IPS-18a (cell line): Measurements from ENCODE around the gene SYCE1L.
"Not testable (repeated sequence)": the region's sequence is repeated elsewhere in the genome, so short reads cannot be mapped to it uniquely, and the experiment has no call there.

Source experiments
- H3K27ac ChIP-seq: one replicate; pipeline ENCODE4 v1.5.1; 2013; ENCODE audit warnings: low read length
- H3K27me3 ChIP-seq: one replicate; pipeline ENCODE4 v1.6.1; 2013; ENCODE audit warnings: mild to moderate bottlenecking, low read length; ENCODE audit not compliant: control insufficient read depth, insufficient read depth
- H3K36me3 ChIP-seq: one replicate; pipeline ENCODE4 v1.6.1; 2013; ENCODE audit warnings: low read depth, low read length; ENCODE audit not compliant: control insufficient read depth
- H3K4me1 ChIP-seq: one replicate; pipeline ENCODE4 v1.6.1; 2013; ENCODE audit warnings: low read depth, low read length; ENCODE audit not compliant: control insufficient read depth
- H3K4me3 ChIP-seq: one replicate; pipeline ENCODE4 v1.5.1; 2013; ENCODE audit warnings: low read length
- H3K9ac ChIP-seq: one replicate; pipeline ENCODE4 v1.6.1; 2013; ENCODE audit warnings: mild to moderate bottlenecking, low read length, moderate library complexity
- H3K9me3 ChIP-seq: one replicate; pipeline ENCODE4 v1.6.1; 2013; ENCODE audit warnings: low read depth, low read length; ENCODE audit not compliant: control insufficient read depth

Gene SYCE1L

GRCh38 chr16:77231047-77231446 lies 31.8 kb downstream of the SYCE1L start:
- Histone ChIP-seq H3K4me1 (peaks cover 6% of the 10 kb centered on the region), H3K27ac (no peak overlapping the region), H3K36me3 (no peaks in the 10 kb centered on the region), H3K27me3 (no peaks in the 10 kb centered on the region), H3K9me3 (no peaks in the 10 kb centered on the region), H3K4me3 (no peak overlapping the region), H3K9ac (no peak overlapping the region)

- no peak overlapping the region for H3K4me3 ChIP-seq
- H3K27me3 ChIP-seq = peaks cover 6% of the 10 kb centered on the region
- H3K27ac ChIP-seq = no peak overlapping the region
These were observed 34.8 kb downstream of the SYCE1L start for GRCh38 chr16:77233799-77234519.

DNA sequence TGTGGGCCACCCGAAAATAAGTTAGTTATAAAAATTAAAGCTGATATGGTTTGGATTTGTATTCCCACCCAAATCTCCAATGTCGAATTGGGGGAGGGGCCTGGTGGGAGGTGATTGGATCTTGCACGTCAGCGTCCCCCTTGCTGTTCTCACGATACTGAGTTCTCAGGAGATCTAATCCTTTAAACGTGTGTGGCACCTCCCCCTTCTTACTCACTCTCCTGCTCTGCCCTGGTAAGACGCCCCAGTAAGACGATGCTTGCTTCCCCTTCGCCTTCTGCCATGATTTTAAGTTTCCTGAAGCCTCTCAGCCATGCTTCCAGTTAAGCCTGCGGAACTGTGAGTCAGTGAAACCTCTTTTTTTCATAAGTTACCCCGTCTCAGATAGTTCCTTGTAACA lies 35.4 kb downstream of the SYCE1L start:
- no peaks in the 10 kb centered on the region for H3K36me3 ChIP-seq
- no peak overlapping the region for H3K9ac ChIP-seq
- no peaks in the 10 kb centered on the region for H3K9me3 ChIP-seq
- peaks cover 6% of the 10 kb centered on the region for H3K27me3 ChIP-seq
- H3K4me3 ChIP-seq = no peak overlapping the region
- H3K4me1 ChIP-seq = peaks cover 18% of the 10 kb centered on the region
- no peak overlapping the region for H3K27ac ChIP-seq

More at GRCh38 chr16:77233799-77234519, 34.8 kb downstream of the SYCE1L start:
- H3K9me3 ChIP-seq = no peaks in the 10 kb centered on the region
- H3K4me1 ChIP-seq = peaks cover 18% of the 10 kb centered on the region
- H3K9ac ChIP-seq = no peak overlapping the region
- H3K36me3 ChIP-seq = no peaks in the 10 kb centered on the region

GRCh38 chr16:77236063-77236511 lies 36.9 kb downstream of the SYCE1L start:
- Histone ChIP-seq H3K4me1 (peaks cover 18% of the 10 kb centered on the region), H3K36me3 (no peaks in the 10 kb centered on the region), H3K4me3 (no peak overlapping the region), H3K9me3 (no peaks in the 10 kb centered on the region), H3K27ac (no peak overlapping the region), H3K27me3 (peaks cover 6% of the 10 kb centered on the region), H3K9ac (no peak overlapping the region)

GRCh38 chr16:77238593-77238992 lies 39.4 kb downstream of the SYCE1L start:
- Histone ChIP-seq H3K9ac (no peak overlapping the region), H3K27me3 (peaks cover 6% of the 10 kb centered on the region), H3K9me3 (no peaks in the 10 kb centered on the region), H3K4me1 (peaks cover 18% of the 10 kb centered on the region), H3K4me3 (no peak overlapping the region), H3K27ac (no peak overlapping the region), H3K36me3 (no peaks in the 10 kb centered on the region)

GRCh38 chr16:77242471-77242870 lies 43.3 kb downstream of the SYCE1L start:
- not testable (repeated sequence) for H3K9ac ChIP-seq, H3K4me3 ChIP-seq, H3K4me1 ChIP-seq, H3K27me3 ChIP-seq, H3K36me3 ChIP-seq, H3K9me3 ChIP-seq, H3K27ac ChIP-seq

DNA sequence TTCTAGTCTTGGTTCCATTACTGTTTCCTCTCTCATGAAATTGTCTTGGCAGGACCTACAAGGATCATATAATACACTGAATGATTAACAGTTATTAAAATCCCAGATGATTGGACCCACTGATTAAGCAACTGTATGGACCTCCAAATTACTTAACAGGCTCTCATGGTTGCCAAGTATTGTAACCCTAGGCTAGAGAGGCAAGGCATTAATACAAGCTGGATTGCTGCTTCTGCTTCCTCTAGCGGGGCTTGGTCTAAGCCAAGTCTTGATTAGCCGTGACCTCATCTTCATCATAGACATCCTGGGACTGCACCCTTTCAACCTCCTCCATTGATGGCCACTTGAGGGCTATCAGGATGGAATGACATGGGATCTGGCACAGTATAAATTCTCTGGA lies 46.9 kb downstream of the SYCE1L start:
- H3K27me3 ChIP-seq = no peaks in the 10 kb centered on the region
- no peak overlapping the region for H3K9ac ChIP-seq

DNA sequence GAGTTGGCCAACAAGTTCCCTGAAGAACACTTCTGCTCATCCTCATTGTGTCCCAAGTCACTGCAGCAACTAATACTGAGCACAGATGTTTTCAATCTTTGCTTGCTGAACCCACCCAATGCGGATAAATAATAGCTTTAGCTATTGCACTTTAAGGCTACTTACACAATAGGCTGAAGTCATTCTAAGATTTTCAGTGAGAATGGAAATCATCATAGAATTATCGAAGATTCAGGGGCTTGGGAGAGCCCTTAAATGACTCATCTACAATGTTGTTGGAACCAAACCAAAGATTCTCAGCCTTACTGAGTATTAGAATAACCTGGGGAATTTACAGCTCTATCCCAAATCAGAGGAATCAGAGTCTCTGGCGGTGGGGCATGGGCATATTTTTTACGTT lies 51.2 kb downstream of the SYCE1L start:
- Histone ChIP-seq H3K27me3 (no peaks in the 10 kb centered on the region), H3K27ac (no peak overlapping the region), H3K9ac (no peak overlapping the region), H3K36me3 (no peaks in the 10 kb centered on the region), H3K4me1 (no peaks in the 10 kb centered on the region), H3K9me3 (no peaks in the 10 kb centered on the region), H3K4me3 (no peak overlapping the region)

More for the DNA sequence above, 46.9 kb downstream of the SYCE1L start:
- no peak overlapping the region for H3K4me3 ChIP-seq
- no peaks in the 10 kb centered on the region for H3K36me3 ChIP-seq
- H3K27ac ChIP-seq = no peak overlapping the region
- H3K4me1 ChIP-seq = no peaks in the 10 kb centered on the region
- H3K9me3 ChIP-seq = no peaks in the 10 kb centered on the region
